Endothelial cell of umbilical vein (primary cell): ENCODE results near the gene CNTN6.

ENCODE experiments used
- CTCF ChIP-seq, 2 donors: IDR thresholded peaks; 1 replicate in 1 of 2; 2 replicates in 1 of 2; pipeline ENCODE4 v1.5.1; 2011; ENCODE audit warnings: low read length in 2 of 2, mild to moderate bottlenecking in 2 of 2, moderate library complexity in 2 of 2, control low read depth in 1 of 2, inconsistent platforms in 1 of 2, low read depth in 1 of 2; ENCODE audit not compliant: insufficient read depth in 1 of 2; ENCODE audit errors: extremely low read depth in 1 of 2
- EZH2 ChIP-seq: IDR thresholded peaks from 2 replicates; pipeline ENCODE4 v1.6.1; 2012; ENCODE audit warnings: borderline replicate concordance, low read depth, mild to moderate bottlenecking, moderate library complexity, low read length, inconsistent platforms; ENCODE audit not compliant: severe bottlenecking
- FOS ChIP-seq: IDR thresholded peaks from 2 replicates; pipeline ENCODE4 v1.6.1; 2011; ENCODE audit warnings: mild to moderate bottlenecking, low read length, moderate library complexity, borderline replicate concordance; ENCODE audit not compliant: insufficient read depth
- GATA2 ChIP-seq: IDR thresholded peaks from 2 replicates; pipeline ENCODE4 v1.7.0; 2011; ENCODE audit warnings: low read depth, mild to moderate bottlenecking, moderate library complexity, mixed read lengths, low read length; ENCODE audit not compliant: insufficient read length, insufficient read depth
- JUN ChIP-seq: IDR thresholded peaks from 2 replicates; pipeline ENCODE4 v1.6.1; 2011; ENCODE audit warnings: borderline replicate concordance, low read depth; ENCODE audit not compliant: insufficient read length, insufficient read depth
- MYC ChIP-seq: IDR thresholded peaks from one replicate; pipeline ENCODE4 v1.6.1; 2011; ENCODE audit warnings: mild to moderate bottlenecking, low read depth, low read length
- POLR2A ChIP-seq: IDR thresholded peaks from 2 replicates; pipeline ENCODE4 v1.6.1; 2012; ENCODE audit warnings: low read depth, mild to moderate bottlenecking, control low read depth, low read length
- POLR2AphosphoS5 ChIP-seq: IDR thresholded peaks from 2 replicates; pipeline ENCODE4 v1.6.1; 2012; ENCODE audit warnings: low read depth, mild to moderate bottlenecking, control low read depth, low read length, moderate library complexity; ENCODE audit not compliant: insufficient read depth
- TF ChIP-seq, protein P1 (sequence below): IDR thresholded peaks from 2 replicates; pipeline ENCODE4 v1.6.1; 2011; ENCODE audit not compliant: insufficient read depth, insufficient read length

DNA sequence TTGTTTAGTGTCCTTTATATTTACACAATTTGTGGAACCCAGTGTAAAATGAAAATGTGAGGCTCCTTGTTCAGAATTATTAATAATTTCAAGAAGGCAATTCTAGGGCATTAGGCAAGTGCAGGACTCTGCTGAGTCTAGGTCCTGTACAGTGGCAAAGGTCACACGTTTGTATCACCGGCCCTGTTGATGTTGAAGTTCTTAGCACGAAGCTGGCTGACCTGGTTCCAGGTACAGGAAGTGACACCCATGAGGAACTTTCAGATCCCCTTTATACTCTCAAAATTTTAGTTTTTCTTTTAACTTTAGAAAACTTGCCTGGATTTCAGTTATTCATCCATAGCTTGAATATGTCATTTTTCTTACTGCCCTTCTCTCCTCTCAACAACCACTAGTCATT is 349.4 kb downstream of the CNTN6 start:
- TF ChIP-seq POLR2A, result no peak
- TF ChIP-seq EZH2, result no peak
- no peak for TF ChIP-seq CTCF (IDR thresholded peaks at IDR 0.05; ENCODE audit: extremely low read depth in 1 of 2, insufficient read depth in 1 of 2, low read depth in 1 of 2, low read length in 2 of 2)
- no peak for TF ChIP-seq FOS
- no peak for TF ChIP-seq POLR2AphosphoS5
- no peak for TF ChIP-seq JUN
- TF ChIP-seq, protein P1, sequence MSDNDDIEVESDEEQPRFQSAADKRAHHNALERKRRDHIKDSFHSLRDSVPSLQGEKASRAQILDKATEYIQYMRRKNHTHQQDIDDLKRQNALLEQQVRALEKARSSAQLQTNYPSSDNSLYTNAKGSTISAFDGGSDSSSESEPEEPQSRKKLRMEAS, result no peak
- no peak for TF ChIP-seq GATA2
- TF ChIP-seq MYC, result no peak
